ENCODE measurements around the gene CC2D2A.

The CC2D2A gene

DNA sequence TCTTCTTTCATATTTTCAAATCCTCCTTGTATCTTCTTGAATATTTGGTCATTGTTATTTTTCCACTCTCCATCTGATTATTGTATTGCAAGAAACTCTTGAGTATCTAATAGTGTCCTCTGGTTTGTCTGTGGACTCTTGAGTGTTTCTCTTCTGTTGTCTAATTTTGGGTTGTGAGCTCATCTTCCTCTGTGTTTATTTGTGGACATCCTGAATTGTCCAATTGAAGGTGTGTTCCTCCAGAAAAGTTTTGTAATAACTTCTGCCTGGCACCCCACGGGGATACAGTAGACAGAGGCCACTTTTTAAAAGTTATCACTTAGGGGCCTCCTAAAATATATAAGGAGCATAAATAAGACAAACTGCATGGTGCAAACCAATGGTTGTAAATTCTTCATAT lies 3.1 kb upstream of the CC2D2A start:
- no peak for DNase-seq

DNA sequence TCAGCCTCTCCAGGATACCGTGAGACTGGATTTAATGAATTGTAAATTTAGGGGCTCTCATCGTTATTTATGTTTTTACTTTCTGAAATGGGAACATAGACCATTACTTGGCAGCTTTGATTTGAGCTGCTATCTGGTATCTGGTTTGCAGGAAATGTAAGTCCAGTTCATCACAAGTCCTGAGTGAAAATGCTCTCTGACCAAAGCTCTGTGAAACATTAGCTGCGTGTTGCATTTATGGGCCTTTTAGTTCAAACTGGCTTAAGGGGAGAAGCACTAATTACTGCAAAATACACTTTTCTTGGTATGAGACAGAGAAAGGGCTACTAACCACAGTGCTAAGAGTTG lies 420 bp downstream of the CC2D2A start:
- DNase-seq: no peak

DNA sequence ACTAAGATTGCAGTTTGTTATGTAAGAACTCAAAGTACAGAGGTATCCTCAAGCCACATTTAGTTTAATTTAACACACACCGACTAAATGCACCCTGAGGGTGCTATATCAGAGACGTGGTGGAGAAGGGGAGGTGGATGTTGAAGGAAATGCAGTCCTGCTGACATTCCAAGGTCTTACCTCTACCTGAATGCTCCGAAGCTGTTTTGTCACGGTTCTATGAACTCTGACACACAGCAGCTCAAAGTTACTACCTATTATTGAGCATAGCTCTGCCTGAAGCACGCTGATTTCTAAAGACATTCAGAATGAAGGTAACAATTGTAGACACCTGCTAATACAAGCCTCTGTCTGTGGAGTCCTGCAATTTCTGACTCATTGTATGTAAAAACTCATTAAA lies 6.7 kb downstream of the CC2D2A start:
- no peak for DNase-seq

DNA sequence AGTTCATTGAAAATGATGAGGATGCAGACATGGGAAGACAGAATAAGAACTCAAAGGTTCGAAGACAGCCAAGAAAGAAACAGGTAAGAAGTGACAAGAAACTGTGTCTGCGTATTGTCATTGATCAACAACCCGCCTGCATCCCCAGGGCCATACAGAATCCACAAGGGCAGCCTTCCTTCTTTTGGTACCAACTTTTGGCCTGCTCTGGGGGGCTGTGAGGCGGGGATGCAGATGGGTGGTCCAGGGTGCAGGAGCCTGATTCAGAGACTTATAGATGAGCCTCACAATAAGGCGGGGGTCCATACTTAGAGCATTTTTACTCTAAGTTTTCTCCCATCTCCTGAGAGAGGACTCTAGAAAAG lies 9.0 kb downstream of the CC2D2A start:
- no peak for DNase-seq

DNA sequence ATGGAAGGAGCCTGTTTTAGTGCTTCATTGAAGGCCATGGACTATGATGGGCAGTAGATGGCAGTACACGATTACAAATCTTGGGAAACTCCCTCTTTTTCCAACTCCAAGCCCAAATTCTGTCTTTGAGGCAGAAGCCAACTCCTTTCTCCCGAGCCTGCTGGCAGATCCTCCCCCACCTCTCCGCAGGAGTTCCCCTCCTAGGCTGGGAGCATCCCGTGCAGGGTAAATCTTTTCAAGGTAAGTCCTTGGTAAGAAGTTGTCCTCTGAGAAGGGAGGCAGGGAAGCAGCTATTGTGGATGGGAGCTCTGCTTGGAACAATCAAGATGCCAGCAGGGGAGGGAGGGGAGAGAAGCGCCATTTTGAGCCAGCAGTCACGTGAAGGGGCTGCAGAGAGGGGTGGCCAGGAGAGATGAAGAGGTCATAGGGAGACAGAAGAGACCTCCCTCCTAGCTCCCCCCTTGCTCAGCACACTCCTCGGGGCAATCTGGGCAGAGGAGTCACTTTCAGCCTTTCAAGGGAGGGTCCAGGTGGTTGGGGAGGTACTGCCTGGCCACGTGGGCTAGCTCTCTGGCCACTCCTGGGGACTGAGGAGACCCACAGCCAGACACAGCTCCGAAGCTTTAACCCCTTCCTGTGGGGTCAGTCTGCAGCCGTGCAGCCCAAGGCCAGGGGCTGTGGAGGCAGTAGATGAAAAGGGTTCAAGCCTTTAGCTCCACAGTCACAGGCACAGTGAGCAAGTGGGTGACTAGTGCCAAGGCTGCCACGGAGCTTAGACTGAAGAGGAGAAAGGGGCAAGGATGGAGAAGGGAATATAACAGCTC lies 9.6 kb downstream of the CC2D2A start:
- DNase-seq: peak; percentile 89

DNA sequence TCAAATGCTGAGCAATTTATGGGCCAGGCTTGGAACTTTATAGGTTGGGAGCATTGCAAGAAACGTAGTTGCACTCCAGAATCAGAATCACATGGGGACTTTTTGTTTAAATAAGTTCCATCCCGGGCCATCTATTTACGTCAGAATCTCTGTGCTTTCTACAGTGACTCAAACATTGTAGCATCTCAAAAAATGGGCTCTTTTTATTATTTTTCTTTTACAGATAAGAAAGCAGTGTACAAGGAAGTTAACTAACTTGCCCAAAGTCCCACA lies 10.2 kb downstream of the CC2D2A start:
- peak; percentile 48 for DNase-seq

DNA sequence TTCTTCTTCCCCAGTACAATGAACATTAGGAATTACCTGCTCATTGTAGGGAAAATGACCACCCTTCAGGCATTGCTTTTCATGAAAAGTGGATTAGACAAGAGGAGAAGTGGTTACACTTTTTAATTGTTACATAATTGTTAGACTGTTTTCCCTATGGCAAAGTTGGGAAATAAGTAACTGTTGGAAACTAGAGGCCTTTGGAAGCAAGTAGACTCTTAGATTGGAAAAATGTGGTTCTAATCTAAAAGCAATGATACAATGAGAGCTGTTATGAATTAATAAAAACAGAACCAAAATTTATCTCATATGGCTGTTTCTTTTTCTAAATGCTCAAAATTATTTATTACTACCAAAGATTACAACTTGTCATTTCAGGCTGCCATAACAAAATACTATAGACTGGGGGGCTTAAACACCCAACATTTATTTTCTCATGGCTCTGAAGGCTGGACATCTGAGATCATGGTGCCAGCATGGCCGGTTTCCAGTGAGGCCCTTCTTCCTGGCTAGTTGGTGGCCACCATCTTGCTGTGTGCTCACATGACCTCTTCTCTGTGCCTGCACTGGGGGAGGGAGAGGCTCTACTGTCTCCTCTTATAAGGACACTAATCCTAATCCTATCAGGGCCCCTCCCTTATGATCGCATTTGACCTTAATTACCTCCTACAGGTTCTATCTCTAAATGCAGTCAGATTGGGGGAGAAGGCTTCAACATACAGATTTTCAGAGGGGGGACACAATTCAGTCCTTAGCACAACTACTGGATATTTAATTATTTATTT lies 12.5 kb downstream of the CC2D2A start:
- DNase-seq: no peak

DNA sequence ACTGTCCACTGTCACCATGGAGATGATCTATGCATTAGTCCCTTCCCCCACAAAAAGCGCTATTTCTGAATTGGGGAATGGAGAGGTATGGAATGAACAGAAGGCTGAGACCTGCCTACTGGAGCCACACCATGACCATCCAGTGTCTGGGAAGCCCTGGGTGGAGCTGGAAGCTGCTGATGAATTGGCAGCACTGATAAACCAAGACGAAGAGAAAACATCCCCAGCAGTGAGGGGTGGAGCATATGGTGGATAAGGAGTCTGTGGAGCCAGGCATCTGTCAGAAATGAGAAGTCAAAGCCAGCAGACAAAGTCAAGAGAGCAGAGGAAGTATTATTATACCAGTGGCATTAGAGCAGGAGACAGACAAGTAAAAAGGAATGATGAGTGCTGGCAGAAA lies 13.2 kb downstream of the CC2D2A start:
- no peak for DNase-seq

DNA sequence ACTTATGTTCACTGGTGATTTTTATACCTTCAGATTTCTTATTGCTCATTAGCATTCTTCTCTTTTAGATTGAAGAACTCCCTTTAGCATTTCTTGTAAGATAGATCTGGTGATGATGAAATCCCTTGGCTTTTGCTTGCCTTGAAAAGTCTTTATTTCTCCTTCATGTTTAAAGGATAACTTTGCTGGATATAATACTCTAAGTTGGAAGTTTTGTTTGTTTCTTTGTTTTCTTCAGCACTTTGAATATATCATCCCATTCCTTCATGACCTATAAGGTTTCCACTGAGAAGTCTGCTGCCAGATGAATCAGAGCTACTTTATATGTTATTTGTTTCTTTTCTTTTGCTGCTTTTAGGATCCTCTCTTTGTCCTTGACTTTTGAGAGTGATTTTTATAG lies 18.5 kb downstream of the CC2D2A start:
- DNase-seq: no peak

DNA sequence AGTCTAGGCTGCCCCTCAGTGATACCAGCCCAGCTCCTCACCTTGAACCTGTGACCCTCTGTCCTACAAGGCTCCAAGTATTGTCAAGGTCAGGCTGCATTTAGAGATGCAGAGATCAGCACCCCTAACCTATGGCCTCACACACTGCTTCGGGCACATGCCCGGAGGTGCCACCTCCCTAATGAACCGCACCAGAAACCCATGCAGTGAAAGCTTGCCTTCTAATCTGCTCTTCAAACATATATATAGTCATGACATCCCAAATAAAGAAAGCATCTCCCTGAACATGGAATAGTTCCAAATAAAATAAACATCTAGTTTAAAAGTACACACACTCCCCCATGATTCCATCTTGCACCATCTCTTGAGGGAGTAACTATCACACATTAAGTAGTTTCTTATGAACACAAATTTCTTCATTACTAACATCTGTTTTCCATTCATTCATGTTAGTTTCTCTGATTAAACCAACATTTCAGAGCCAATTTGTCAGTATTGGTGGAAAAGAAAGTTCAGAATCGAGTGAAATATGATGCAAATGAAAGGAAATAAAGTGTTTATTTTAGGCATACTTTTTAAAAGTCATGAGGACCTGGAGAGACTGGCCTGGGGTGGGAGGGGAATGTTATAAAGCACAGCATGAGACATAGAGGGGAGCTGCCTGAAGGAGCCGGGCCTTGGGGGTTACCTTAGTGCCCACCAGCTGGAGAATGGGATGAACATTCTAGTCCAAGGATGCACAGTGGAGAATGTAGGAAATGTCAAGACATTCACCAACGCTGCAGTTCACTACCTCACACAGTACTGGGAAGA lies 19.2 kb downstream of the CC2D2A start:
- peak; percentile 90 for DNase-seq

DNA sequence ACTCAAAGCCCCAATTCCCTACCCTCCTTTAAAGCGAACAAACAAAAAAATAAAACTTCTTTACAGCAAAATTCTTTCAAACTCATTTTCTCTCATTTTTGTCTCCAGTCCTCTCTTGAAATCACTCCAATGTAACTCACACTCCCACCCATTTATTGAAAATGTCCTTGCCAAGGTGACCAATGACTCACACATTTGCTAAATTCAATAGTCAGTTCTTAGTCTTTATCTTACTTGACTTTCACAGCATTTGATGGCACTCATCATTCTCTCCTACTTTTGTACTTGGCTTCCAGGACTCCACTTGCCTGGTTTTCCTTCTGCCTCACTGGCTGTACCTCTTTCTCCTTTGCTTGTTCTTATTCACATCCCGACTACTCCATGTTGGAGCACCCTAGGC lies 19.9 kb downstream of the CC2D2A start:
- no peak for DNase-seq

DNA sequence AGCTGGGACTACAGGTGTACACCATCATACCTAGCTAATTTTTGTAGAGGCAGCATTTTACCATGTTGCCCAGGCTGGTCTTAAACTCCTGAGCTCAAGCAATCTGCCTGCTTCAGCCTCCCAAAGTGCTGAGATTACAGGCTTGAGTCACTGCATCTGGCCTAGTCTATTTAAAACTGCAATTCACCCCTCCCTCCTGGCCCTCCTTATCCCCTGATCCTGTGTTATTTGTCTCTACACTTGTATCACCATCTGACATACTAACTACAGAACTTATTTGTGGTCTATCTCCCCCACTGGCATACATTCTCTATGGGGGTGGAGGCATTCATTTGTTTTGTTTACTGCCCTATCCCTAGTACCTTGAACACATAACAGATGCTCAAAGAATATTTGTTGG lies 23.7 kb downstream of the CC2D2A start:
- DNase-seq: no peak

DNA sequence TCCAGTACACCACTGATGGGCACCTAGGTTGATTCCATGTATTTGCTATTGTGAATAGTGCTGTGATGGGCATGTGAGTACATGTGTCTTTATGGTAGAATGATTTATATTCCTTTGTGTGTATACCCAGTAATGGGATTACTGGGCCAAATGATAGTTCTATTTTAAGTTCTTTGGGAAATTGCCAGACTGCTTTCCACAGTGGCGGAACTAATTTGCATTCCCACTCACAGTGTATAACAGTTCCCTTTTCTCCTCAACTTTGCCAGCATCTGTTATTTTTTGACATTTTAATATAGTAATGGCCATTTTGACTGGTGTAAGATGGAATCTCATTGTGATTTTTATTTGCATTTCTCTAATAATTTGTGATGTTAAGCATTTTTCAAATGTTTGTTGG lies 25.9 kb downstream of the CC2D2A start:
- no peak for DNase-seq

DNA sequence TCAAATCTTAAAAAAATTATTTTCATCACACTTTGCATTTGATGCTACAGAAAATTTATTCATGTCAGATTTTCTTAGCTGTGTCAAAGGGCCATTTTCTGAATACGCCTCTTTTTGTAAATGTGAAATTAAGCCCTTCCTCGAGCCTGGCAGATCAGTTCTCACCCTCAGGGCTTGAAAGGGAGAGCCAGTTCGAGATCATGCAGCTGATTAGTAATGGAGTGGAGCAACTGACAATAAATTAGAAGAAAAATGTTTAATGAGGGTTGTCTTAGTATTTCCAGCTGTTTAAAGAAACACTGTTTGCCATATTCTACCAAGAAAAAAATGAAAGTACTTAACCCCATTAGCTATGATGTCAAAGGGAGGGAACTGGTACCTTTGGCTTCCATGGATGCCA lies 28.7 kb downstream of the CC2D2A start:
- no peak for DNase-seq

DNA sequence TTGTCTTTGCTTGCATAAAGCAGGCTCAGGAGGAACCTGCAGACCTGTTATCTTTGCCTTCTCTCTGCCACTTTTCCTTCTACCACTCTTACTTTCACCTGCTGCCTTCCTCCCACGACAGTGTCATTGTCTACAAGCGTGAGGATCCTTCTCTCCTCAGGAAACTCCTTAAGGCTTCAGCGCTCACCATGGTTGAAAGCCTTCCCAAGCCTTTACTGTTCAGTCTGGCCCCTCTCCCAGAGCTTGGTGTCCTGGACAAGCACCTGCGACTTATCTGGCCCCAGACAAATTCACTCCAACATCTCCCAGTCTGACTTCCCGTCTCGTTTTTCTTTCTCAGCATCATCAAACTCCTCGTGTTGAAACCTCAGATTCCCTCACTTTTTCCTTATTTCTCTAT lies 31.0 kb downstream of the CC2D2A start:
- no peak for DNase-seq

DNA sequence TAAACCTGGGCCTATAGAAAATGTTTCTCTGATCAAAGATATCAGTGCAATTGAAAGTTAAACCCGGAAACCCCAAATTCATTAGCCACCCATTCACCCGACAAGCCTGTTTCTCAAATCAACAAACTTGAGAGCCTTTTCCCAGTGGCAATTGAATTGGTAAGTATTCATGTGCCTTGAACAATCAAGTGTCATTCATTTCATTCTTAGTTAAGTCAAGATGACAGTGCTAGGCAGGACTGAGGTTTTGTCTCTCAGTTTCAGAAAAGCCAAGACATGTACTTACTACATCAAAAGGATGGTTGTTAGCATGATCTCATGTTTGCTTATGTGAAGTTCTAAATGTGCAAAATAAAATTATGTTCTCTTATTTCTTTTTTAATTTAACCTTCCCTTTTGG lies 32.3 kb downstream of the CC2D2A start:
- DNase-seq: no peak

DNA sequence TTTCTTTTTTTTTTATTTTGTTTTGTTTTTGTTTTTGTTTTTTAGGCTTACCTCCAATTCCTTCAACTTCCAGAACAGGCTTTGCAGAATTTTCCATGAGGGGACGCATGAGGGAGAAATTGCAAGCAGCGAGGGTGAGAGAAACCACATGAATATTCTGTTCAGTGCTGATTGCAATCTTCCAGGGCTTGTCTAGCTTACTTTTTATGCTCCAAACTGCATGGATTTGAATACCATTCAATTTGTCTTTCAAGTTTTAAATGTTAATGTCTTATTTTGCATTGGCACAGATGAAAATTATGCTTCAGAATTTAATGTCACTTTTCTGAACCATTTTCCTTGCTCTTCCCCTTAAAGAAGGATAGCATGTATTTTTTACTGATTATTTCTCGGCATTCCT lies 32.7 kb downstream of the CC2D2A start:
- DNase-seq: no peak

DNA sequence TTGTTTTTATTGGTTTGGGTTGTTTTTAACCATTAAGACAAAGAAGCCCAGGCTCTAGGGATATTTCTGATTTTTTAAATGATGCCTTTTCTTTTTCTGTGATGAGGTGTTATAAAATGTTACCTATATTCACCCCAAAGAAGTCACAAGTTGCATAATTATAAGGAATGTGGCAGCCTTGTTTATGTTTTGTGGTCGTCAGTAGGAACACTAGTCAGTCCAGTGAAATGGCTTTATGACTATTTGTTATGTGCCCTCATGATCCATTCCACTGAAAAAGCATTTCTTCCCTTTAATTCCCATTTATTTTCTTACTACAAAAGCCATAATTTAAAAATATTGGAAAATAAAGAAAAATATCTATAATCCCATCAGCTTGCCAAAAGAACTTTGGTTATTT lies 34.4 kb downstream of the CC2D2A start:
- DNase-seq: no peak

DNA sequence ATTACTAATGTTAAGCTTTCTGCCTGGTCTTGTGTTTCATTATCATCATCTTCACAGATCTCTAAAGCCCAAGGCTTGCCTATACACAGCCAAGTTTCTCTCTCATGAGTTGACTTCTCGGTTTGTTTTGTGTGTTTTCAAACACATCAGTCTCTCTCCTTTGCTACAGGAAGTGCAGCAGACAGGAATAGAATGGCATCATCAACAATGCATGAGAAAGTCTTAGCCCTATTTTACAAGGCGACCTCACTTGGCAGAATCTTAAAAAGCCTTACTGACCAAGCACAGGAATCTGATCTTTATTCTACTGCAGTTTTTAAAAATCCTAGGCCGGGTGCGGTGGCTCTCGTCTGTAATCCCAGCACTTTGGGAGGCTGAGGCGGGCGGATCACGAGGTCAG lies 36.8 kb downstream of the CC2D2A start:
- DNase-seq: peak; percentile 10

DNA sequence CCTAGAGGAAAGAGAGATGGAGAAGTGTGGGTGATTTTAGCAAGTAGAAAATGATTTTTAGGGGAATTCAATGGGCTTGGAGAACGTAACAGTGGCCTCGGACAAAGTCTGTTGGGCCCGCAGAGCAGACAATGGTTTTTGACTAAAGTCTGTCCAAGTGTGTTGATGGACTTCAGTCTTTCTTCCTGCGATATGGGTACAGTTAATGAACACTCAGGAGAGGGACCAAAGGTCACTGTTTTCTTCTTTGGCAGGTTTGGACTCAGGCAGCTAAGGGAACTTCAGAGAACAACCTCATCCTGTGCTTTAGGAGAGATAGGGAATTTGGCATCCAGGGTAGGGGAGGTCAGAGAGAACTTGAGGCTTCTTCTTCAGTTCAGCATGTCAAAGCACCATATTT lies 38.0 kb downstream of the CC2D2A start:
- no peak for DNase-seq

DNA sequence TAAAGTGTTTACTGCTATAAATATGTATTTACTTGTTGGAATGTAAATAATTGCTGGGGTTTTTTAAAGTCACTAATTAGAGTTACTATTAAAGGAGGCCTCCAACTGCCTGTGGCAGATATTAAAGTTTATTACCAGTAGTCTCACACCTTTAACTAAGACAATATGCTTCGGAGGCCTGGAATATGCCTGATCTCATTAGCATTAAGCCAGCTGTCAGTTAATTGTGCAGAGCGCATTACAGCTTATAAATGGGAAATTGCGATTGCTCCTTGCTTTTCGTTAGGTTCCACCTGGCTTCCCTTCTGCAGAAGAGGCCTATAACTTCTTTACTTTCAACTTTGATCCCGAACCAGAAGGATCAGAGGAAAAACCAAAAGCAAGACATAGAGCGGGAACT lies 41.3 kb downstream of the CC2D2A start:
- DNase-seq: no peak

DNA sequence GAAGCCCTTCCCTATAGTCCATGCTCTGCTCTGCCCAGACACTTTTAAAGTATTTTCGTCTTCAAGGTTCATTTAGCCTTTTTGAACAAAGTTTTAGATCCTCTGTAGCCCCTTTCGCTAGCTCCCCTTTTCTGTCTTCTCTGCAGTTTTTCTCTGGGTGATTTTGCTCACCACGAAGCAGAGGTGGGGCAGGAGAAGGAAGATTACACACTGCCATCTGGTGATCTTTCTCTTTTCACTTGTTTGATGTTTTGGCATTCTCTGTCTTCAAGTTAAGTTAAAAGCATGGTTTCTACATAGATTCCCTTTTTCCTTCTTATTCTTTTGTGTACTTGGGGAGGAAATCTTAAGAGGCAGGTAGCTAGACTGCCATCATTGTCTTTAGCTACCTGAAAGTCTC lies 43.9 kb downstream of the CC2D2A start:
- DNase-seq: no peak

DNA sequence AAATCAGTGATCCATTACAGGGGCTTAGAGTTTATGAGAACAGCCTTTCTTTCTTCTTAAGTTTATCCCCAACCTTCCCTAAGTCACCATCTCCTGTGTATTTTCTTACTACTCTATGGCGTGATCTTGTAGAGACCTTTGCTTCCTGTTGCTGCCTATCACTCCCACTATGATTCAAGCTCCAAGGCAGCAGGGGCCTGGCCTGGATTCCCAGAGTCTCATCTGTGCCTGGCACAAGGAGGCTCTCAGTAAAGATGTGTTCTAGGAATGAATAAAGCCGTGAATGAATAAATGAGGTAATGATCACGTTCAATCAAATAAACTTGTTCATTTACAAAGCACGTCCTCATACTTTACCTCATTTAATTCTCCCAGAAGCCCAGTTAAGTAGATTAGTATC lies 45.4 kb downstream of the CC2D2A start:
- DNase-seq: no peak

DNA sequence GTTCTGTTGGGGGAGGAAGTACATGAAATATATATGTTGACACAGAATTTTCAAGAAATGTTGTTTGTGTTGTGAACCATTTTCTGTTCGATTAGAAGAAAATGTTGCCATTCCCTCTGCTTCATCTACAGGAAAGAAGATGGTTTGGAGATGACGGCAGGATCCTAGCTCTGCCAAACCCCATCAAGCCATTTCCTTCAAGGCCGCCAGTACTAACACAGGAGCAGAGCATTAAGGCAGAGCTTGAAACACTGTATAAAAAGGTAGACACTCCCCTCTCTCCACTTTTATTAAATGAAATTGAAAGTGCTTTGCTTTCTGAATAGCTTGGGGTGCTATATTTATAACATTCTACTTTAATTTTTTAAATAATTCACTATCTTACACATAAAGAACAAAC lies 46.8 kb downstream of the CC2D2A start:
- no peak for DNase-seq
